GM18909 (cell line): Measurements from ENCODE around the gene CDYL.

ENCODE experiments used
- ATAC-seq: cut with Tn5 transposase; IDR thresholded peaks from one replicate; pipeline ENCODE4 v1.9.1; 2021; ENCODE audit warnings: mild to moderate bottlenecking; ENCODE audit not compliant: unreplicated experiment, poor library complexity

The CDYL gene

GRCh38 chr6:4774296-4774695 is 1.9 kb upstream of the CDYL start:
- no peak for ATAC-seq

GRCh38 chr6:4774715-4775493 is 1.3 kb upstream of the CDYL start:
- ATAC-seq = no peak

- peak; percentile 54 for ATAC-seq
These were observed 592 bp upstream of the CDYL start for GRCh38 chr6:4775494-4776130.

GRCh38 chr6:4776493-4777393 is 539 bp downstream of the CDYL start:
- ATAC-seq = peak; percentile 24

DNA sequence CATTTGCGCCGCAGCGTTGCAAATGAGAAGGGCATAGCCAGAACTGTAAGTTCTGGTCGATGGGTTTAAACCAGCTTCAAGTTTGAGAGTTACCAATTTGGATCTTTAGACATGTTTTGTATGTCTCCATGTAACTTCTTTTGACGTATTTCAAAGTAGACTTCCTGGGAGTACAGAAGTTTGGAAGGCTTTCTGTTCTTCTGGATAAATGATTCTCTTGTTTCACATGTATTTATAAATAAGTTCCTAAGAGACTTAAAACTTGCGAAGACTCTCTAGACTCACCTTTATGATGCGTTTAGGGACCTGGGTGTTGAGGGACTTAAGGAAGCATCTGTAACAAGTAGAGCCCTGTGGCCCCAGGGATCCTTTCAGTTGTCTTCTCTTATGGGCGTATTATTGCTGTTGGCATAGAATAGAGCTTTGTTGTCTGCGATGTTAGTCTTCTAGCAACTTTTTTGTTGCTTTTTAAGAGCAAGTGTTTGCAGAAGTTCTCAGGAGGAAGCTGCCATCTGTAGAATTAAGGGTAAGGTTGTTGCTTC is 1.3 kb downstream of the CDYL start:
- no peak for ATAC-seq

DNA sequence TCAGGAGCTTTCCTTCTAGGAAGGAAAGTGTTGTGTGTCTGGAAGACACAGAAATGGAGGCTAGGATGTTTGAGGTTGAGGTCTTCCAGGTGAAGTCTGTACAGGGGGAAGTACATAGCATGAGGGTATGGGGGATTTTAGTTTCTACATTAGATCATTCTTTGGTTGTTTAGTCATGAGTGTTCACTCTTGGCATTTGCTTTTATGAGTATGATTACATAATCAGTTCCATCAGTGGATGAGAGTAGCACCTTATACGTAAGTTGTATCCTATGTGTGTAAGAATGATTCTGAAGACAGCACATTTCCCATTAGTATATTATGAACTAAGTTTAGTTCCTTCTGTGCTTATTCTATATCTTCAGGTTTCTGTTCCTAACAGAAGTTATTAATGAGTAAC is 1.9 kb downstream of the CDYL start:
- no peak for ATAC-seq

- no peak for ATAC-seq
These were observed 4.2 kb downstream of the CDYL start for GRCh38 chr6:4780360-4780812.

DNA sequence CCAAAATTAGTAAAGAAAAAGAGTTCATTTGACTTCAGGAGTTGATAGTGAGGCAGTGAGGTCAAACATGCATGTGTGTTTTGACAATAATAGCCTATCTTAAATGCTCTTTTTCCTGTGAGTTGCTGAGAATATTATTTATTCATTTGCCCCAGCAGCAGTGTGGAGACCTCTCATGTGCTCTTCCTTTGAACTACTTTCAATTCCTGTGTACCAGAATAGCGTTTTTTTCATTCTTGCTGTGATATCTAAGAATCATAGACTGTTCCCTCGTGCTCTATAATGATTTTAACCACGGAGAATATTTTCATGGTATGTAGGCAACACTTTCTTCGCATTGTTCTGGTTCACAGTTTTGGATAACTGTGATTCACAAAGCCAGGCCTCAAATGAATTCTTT is 5.2 kb downstream of the CDYL start:
- ATAC-seq = peak; percentile 36

- ATAC-seq = no peak
These were observed 5.9 kb downstream of the CDYL start for GRCh38 chr6:4781967-4782575.

DNA sequence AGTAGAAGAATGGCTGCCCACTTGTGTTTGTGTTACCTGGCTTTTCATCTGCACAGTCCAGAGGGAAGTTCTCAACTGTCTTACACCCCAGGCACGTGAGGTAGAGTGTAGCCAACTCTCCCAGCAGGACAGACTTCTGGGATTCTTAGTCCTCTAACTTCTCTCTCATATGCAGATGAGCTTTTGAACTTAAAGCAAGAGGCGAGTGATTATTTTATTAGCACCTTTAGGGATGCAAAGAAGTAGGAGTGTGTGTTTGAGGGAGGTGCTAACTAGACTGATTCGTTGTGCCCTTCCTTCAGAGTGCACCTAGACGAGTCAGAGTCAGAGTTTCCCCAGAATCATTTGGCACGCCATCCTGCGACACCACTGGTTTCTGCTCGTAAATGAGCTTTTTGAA is 10.8 kb downstream of the CDYL start:
- ATAC-seq = no peak

DNA sequence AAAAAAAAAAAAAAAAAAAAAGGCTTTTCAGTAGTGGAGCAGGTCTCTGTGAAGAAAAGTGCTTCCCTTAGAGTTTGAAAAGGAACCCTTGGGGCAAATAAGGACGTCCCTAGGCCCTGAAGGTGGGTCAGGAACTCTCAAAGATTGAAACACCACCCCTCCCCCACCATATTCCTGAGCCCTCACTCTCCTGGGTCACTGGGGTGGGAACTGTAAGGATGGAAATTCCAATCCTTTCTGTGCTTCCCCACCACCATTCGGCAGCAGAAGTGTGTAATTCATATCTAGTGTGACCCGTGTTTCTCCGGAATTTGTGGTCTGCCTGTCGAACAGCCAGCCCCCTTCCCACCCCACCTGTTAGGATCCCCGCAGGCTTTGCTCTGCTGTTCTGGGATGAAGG is 12.3 kb downstream of the CDYL start:
- no peak for ATAC-seq

GRCh38 chr6:4788953-4789584 is 12.9 kb downstream of the CDYL start:
- peak; percentile 90 for ATAC-seq

- ATAC-seq = no peak
These were observed 14.1 kb downstream of the CDYL start for GRCh38 chr6:4790158-4790899.

- ATAC-seq = no peak
These were observed 18.0 kb downstream of the CDYL start for GRCh38 chr6:4794140-4794707.

- ATAC-seq = no peak
These were observed 21.4 kb downstream of the CDYL start for GRCh38 chr6:4797587-4797986.

GRCh38 chr6:4799912-4800311 is 23.7 kb downstream of the CDYL start:
- ATAC-seq = no peak

- ATAC-seq = no peak
These were observed 24.5 kb downstream of the CDYL start for GRCh38 chr6:4800662-4801061.

DNA sequence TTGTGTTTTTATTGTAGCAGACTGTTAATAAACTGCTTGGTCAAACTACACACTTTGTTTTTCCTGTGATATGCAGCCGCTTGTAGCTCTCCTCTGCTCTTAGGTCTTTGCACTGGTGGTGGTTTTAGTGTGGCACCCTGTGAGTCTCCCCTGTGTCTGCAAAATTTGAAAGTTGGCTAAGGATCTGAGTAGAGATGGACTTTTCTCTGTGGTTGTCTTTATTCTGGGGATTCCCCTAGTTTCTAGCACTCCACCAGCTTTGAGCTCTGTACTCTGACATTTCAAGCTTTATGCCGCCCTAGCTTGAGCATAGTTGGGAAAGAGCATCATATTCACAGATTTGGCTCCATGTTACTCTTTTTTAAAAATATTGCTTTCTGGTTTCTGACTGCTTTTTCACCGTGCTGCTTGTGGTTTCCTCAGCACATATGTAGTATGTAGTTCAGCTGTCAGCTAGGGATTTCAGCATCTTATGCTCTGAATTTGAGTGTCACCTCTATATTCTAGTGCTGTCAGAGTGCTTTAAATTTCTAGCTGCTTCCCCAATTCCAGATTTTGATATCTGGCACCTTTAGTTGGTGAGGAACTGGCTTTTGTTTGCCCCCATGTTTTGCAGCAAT is 25.4 kb downstream of the CDYL start:
- ATAC-seq = peak; percentile 67
